Vagina (tissue), 2 donors: ENCODE data around the gene TH. TPM values are rescaled to one million over a fixed set of nuclear protein-coding genes. Genes with fewer than 3 reads are reported as not detected.
A peak's percentile ranks its signal among the peaks of the same experiment; 100 is the strongest.

ENCODE experiments used
- DNase-seq, 2 donors: peaks; one replicate each; pipeline ENCODE4 v3.0.0-alpha.2; 2017; ENCODE audit errors: extremely low spot score in 2 of 2
- H3K27ac ChIP-seq: fragments of 200-600 bp; sonication (generic); one replicate; pipeline ENCODE4 v1.5.1; 2019
- H3K27me3 ChIP-seq: fragments of 200-600 bp; sonication (generic); one replicate; pipeline ENCODE4 v1.5.1; 2019
- H3K36me3 ChIP-seq, 2 donors: fragments of 200-600 bp; sonication (generic); one replicate each; pipeline ENCODE4 v1.5.1; 2017 to 2019
- H3K4me1 ChIP-seq: fragments of 200-600 bp; sonication (generic); one replicate; pipeline ENCODE4 v1.5.1; 2019
- H3K4me3 ChIP-seq, 2 donors: fragments of 200-600 bp; sonication (generic); 1 replicate in 1 of 2; 2 replicates in 1 of 2; pipeline ENCODE4 v1.5.1; 2016 to 2019
- H3K9me3 ChIP-seq: fragments of 200-600 bp; sonication (generic); one replicate; pipeline ENCODE4 v1.5.1; 2019
- POLR2A ChIP-seq, 2 donors: fragments of 450-650 bp; IDR thresholded peaks; one replicate each; pipeline ENCODE4 v1.6.1; 2017; ENCODE audit warnings: antibody characterized with exemption in 2 of 2, mild to moderate bottlenecking in 2 of 2, moderate library complexity in 2 of 2
- POLR2AphosphoS5 ChIP-seq, 2 donors: sonication (generic); formaldehyde crosslinking; IDR thresholded peaks; one replicate each; pipeline ENCODE4 v1.9.0; 2017; ENCODE audit warnings: antibody characterized with exemption in 2 of 2, mild to moderate bottlenecking in 2 of 2, low read depth in 1 of 2; ENCODE audit not compliant: insufficient read depth in 1 of 2
- intact Hi-C: fragments of 100-400 bp; cut with DNase I; formaldehyde crosslinking; loops from one replicate; pipeline ENCODE4 v1.15.1; 2023
- total RNA-seq: library from RNA; depleted of rRNA; stranded (reverse); fragments of >200 nt; gene quantifications from one replicate; pipeline ENCODE4 v1.2.3, GENCODE V29; 2016
- TF ChIP-seq, protein P1 (sequence below), 3 experiments: fragments of 450-650 bp in 2 of 3; fragments of 200-600 bp in 1 of 3; sonication (generic) in 1 of 3; IDR thresholded peaks; one replicate each; pipeline ENCODE4 v1.5.1; 2017 to 2019; ENCODE audit warnings: antibody characterized with exemption in 3 of 3, mild to moderate bottlenecking in 2 of 3, moderate library complexity in 2 of 3

TH gene
- total RNA-seq, 1 donor from 2014 or later, result 21.9 TPM

DNA sequence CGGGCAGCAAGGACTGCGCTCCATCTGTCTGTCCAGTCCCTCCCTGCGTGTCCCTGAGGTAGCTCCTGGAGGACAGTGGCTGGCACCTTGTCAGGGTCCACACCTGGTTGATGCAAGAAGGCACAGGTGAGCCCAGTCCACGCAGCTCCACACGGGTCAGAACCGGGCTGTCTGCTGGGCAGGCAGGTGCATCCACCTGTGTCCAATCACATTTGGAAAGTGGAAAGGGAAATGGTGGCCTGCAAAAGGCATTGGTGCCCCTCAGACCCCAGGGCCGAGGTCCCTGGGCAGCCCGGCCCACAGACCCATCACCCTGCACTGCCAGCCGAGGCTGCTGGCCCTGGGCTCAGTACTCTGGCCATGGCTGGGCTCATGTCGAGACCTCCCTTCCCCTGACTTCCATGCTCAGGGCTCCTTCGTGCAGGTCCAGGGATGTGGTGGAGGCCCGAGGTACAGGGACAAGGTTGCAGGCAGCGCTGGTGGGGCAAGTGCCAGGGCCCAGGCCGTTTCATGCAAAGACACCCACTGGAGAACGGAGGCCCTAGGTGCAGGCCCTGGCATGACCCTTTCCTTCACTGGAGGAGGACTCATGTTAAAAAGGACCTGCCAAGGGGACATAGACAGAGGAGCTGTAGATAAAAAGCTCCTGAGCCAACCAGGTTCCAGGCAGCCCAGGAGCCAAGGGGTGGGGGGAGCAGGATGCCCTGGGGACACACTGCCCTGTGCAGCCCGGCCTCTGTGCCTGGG, 38.9 kb upstream of the TH start:
- Histone ChIP-seq H3K4me3 (no peak overlapping the region), H3K9me3 (no peaks in the 10 kb centered on the region), H3K27me3 (no peaks in the 10 kb centered on the region), H3K4me1 (no peaks in the 10 kb centered on the region), H3K36me3 (no peaks in the 10 kb centered on the region), H3K27ac (no peak overlapping the region)
- intact Hi-C loops, result no loop called here
- DNase-seq, result peak; percentile 77 to 91
- TF ChIP-seq, protein P1, sequence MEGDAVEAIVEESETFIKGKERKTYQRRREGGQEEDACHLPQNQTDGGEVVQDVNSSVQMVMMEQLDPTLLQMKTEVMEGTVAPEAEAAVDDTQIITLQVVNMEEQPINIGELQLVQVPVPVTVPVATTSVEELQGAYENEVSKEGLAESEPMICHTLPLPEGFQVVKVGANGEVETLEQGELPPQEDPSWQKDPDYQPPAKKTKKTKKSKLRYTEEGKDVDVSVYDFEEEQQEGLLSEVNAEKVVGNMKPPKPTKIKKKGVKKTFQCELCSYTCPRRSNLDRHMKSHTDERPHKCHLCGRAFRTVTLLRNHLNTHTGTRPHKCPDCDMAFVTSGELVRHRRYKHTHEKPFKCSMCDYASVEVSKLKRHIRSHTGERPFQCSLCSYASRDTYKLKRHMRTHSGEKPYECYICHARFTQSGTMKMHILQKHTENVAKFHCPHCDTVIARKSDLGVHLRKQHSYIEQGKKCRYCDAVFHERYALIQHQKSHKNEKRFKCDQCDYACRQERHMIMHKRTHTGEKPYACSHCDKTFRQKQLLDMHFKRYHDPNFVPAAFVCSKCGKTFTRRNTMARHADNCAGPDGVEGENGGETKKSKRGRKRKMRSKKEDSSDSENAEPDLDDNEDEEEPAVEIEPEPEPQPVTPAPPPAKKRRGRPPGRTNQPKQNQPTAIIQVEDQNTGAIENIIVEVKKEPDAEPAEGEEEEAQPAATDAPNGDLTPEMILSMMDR (IDR thresholded peaks at IDR 0.05), result no peak
- TF ChIP-seq POLR2A (IDR thresholded peaks at IDR 0.05), result no peak
- TF ChIP-seq POLR2AphosphoS5 (IDR thresholded peaks at IDR 0.05; ENCODE audit: insufficient read depth in 1 of 2, low read depth in 1 of 2), result no peak

DNA sequence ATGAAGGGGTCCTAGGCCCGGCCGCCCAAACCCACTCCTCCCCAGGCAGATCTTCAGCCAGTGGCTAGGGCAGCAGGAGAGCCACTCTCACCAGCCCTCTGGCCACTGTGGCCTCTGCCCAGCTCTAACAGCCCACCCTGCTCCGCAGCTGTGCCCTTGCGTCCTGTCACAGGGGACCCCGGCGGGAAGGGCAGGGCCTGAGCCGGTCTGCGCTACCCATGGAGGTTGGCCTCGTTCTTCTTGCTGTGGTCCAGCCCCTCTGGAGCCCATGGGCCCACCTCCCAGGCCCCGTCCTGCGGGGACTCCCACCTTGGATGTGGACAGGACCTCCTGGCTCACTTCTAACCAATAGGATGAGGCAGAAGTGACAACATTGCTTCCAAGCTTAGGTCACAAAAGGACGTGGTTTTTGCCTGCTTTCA, 38.3 kb upstream of the TH start:
- Histone ChIP-seq H3K36me3 (no peaks in the 10 kb centered on the region), H3K9me3 (no peaks in the 10 kb centered on the region), H3K4me3 (no peak overlapping the region), H3K27me3 (no peaks in the 10 kb centered on the region), H3K27ac (no peak overlapping the region), H3K4me1 (no peaks in the 10 kb centered on the region)
- intact Hi-C loops, result loop anchor here (10.0 kb wide), 1 partner anchor 325 kb away; no protein-coding TSS in a partner anchor
- TF ChIP-seq, protein P1 (IDR thresholded peaks at IDR 0.05), result no peak
- TF ChIP-seq POLR2A (IDR thresholded peaks at IDR 0.05) (no peak), POLR2AphosphoS5 (IDR thresholded peaks at IDR 0.05; ENCODE audit: insufficient read depth in 1 of 2, low read depth in 1 of 2) (no peak)
- DNase-seq, result peak in 1 of 2 donors; percentile 64

DNA sequence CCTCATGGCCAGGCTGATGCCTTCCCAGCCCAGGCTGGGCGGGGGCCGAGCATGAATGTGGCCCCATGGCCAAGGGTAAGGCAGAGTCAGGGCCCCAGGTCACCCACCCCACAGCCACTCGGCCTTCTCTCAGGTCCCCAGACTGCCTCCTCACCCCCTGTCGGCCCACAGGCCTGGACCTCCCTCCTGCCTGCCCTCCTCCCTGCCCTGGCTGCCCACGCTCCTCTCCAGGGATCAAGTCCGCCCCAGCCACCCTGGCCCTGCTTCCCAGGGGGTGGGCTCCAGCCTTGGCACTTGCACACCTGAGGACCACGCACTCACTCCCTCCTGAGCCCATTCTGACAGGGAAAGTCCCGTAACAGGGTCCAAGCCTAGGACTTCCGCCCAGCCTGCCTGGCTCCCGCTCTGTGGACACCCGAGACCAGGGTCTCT, 37.8 kb upstream of the TH start:
- intact Hi-C loops, result loop anchor here (10.0 kb wide), 1 partner anchor 325 kb away; no protein-coding TSS in a partner anchor
- Histone ChIP-seq H3K27me3 (no peaks in the 10 kb centered on the region), H3K36me3 (no peaks in the 10 kb centered on the region), H3K27ac (no peak overlapping the region), H3K4me3 (no peak overlapping the region), H3K9me3 (no peaks in the 10 kb centered on the region), H3K4me1 (no peaks in the 10 kb centered on the region)
- TF ChIP-seq POLR2A (IDR thresholded peaks at IDR 0.05), result no peak
- TF ChIP-seq POLR2AphosphoS5 (IDR thresholded peaks at IDR 0.05; ENCODE audit: insufficient read depth in 1 of 2, low read depth in 1 of 2), result no peak
- TF ChIP-seq, protein P1 (IDR thresholded peaks at IDR 0.05), result no peak
- peak; percentile 83 to 94 for DNase-seq

DNA sequence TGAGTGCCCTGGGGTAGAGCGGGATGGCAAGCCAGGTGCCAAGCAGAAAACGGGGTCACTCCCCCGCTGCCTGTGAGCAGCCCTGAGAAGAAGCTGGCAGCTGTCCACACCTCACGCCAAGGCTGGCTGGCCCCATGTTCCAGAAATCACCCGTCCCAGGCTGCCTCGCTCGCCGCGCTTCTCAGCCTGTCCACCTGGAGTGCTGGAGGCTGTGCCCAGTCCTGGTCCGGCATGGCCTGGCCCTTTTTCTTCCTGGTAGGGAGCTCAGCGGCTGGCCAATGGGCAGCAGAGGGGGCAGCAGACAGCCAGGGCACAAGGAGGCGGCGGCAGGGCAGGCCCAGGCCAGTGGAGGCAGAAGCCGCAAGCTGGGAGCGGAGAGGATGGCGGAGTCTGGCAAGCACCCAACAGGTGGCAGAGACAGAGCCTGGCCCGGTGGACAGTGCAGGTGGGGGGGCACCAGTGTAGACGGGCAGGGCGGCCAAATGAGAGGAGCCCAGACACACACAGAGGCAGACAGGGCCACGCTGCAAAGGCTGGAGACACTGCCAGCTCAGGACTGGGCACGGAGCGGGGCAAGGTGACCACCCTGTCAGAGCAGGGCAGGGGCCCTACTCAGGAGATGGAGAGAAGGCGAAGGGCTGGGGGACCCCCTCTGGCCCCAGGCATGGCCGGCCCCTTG, 37.2 kb upstream of the TH start:
- H3K36me3 ChIP-seq, result no peaks in the 10 kb centered on the region
- DNase-seq, result peak; percentile 79 to 94
- H3K27me3 ChIP-seq, result no peaks in the 10 kb centered on the region
- H3K9me3 ChIP-seq, result no peaks in the 10 kb centered on the region
- H3K27ac ChIP-seq, result no peak overlapping the region
- H3K4me3 ChIP-seq, result no peak overlapping the region
- no peak for TF ChIP-seq POLR2AphosphoS5 (IDR thresholded peaks at IDR 0.05; ENCODE audit: insufficient read depth in 1 of 2, low read depth in 1 of 2)
- TF ChIP-seq, protein P1 (IDR thresholded peaks at IDR 0.05), result no peak
- TF ChIP-seq POLR2A (IDR thresholded peaks at IDR 0.05), result no peak
- H3K4me1 ChIP-seq, result no peaks in the 10 kb centered on the region
- intact Hi-C loops, result loop anchor here (10.0 kb wide), 1 partner anchor 326 kb away; no protein-coding TSS in a partner anchor
